Measurements from ENCODE around the gene ARHGEF2. TPM values are rescaled to one million over a fixed set of nuclear protein-coding genes. Genes with fewer than 3 reads are reported as not detected.

Gene ARHGEF2
- total and polyA plus RNA-seq, 2 of the 13 experiments (the other 11 are each of a cell fraction or from before 2014, with no cell fraction given): 16.1 to 32.1 TPM

GRCh38 chr1:155940482-155940992 is 37.8 kb downstream of the ARHGEF2 start (continued):
- TF ChIP-seq AHDC1 (CRISPR knock-in tag; IDR thresholded peaks at IDR 0.05; ENCODE audit: borderline replicate concordance) (peak; percentile 68; the same call in 1 of the 2 replicates), ISX (CRISPR knock-in tag; conservative IDR thresholded peaks at IDR 0.05) (no peak), MAZ (IDR thresholded peaks at IDR 0.05; ENCODE audit: borderline replicate concordance, low read depth, low read length) (no peak), MAZ (CRISPR knock-in tag; IDR thresholded peaks at IDR 0.05; ENCODE audit: low read depth) (no peak; the same call in 1 of the 2 replicates), ZNF337 (CRISPR knock-in tag; IDR thresholded peaks at IDR 0.05; ENCODE audit: borderline replicate concordance, low read depth) (no peak), ZNF580 (CRISPR knock-in tag; IDR thresholded peaks at IDR 0.05; ENCODE audit: borderline replicate concordance, low read depth) (no peak), TFDP2 (CRISPR knock-in tag; IDR thresholded peaks at IDR 0.05) (peak; percentile 80), PRDM4 (CRISPR knock-in tag; IDR thresholded peaks at IDR 0.05; ENCODE audit: borderline replicate concordance) (no peak), MIER2 (CRISPR knock-in tag; IDR thresholded peaks at IDR 0.05) (no peak), E2F1 (CRISPR knock-in tag; IDR thresholded peaks at IDR 0.05) (no peak), ZNF713 (CRISPR knock-in tag; IDR thresholded peaks at IDR 0.05) (no peak), ZFP36L1 (CRISPR knock-in tag; IDR thresholded peaks at IDR 0.05) (no peak), GMEB2 (CRISPR knock-in tag; IDR thresholded peaks at IDR 0.05; ENCODE audit: low read depth) (no peak), ZBTB2 (CRISPR knock-in tag; IDR thresholded peaks at IDR 0.05; ENCODE audit: low read depth) (no peak), NPAS2 (CRISPR knock-in tag; IDR thresholded peaks at IDR 0.05; ENCODE audit: borderline replicate concordance) (no peak)

Data from HepG2 (cell line).